ENCODE results near the gene ETV6.

The ETV6 gene

DNA sequence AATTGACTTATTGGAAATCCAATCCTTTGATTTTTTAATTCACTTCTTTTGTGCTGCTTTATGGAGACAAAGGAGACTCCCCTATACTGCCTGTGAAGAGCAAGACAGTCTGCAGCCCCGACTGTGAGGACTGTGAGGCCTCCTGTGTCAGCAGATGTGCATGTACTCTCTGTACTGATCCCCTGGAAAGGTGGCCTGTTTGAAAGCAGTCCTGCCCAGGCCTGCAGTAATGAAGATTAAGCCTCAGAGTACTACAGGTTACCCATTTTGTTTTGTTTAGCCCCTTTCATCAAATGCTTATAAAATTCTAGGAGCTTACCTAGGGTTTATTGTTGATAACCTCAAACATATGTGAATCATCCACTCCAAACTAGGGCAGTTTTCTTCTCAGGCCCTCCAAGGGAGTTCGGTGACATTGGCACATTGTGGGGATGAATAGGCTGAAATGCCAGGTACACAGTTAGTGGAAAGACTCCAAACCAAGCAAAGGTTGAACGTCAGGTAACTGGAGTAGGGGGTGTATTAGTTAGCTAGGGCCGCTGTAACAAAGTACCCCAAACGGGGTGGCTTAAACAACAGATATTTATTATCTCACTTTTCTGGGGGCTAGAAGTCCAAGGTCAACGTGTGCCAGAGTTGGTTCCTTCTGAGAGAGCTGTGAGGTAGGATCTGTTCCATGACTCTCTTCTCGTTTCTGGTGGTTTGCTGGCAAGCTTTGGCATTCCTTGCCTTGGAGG lies 212.6 kb downstream of the ETV6 start:
- Histone ChIP-seq H3K9me3 (ENCODE audit: insufficient read depth, low read length) (peaks cover 19% of the 10 kb centered on the region), H3K4me1 (ENCODE audit: insufficient read depth, insufficient read length) (peaks cover 7% of the 10 kb centered on the region), H3K4me3 (ENCODE audit: insufficient read length, low read depth) (no peak overlapping the region), H3K27me3 (ENCODE audit: insufficient read depth, insufficient read length) (no peaks in the 10 kb centered on the region), H3K36me3 (ENCODE audit: insufficient read depth, insufficient read length, low read length) (peaks cover 15% of the 10 kb centered on the region), H3K9ac (ENCODE audit: insufficient read length, low read depth) (no peak overlapping the region)
- DNase-seq (ENCODE audit: low read depth, low spot score): no peak
- no peak for TF ChIP-seq YY1 (IDR thresholded peaks at IDR 0.05; ENCODE audit: insufficient read depth, insufficient read length)
- TF ChIP-seq SUZ12 (IDR thresholded peaks at IDR 0.05; ENCODE audit: extremely low read depth, insufficient read depth, insufficient read length): no peak
- no peak for TF ChIP-seq ZNF274 (IDR thresholded peaks at IDR 0.05; ENCODE audit: low read depth, low read length)

- Histone ChIP-seq H3K27me3 (ENCODE audit: insufficient read depth, insufficient read length) (no peaks in the 10 kb centered on the region), H3K4me1 (ENCODE audit: insufficient read depth, insufficient read length) (peaks cover 7% of the 10 kb centered on the region), H3K36me3 (ENCODE audit: insufficient read depth, insufficient read length, low read length) (peaks cover 13% of the 10 kb centered on the region), H3K9ac (ENCODE audit: insufficient read length, low read depth) (no peak overlapping the region), H3K9me3 (ENCODE audit: insufficient read depth, low read length) (peaks cover 20% of the 10 kb centered on the region), H3K4me3 (ENCODE audit: insufficient read length, low read depth) (no peak overlapping the region)
- no peak for DNase-seq (ENCODE audit: low read depth, low spot score)
- TF ChIP-seq ZNF274 (IDR thresholded peaks at IDR 0.05; ENCODE audit: low read depth, low read length) (no peak), SUZ12 (IDR thresholded peaks at IDR 0.05; ENCODE audit: extremely low read depth, insufficient read depth, insufficient read length) (no peak)
Observed at GRCh38 chr12:11862798-11863197, 213.3 kb downstream of the ETV6 start.

GRCh38 chr12:11863478-11863906 lies 214.0 kb downstream of the ETV6 start:
- H3K9ac ChIP-seq (ENCODE audit: insufficient read length, low read depth): no peak overlapping the region
- TF ChIP-seq SUZ12 (IDR thresholded peaks at IDR 0.05; ENCODE audit: extremely low read depth, insufficient read depth, insufficient read length): no peak
- H3K4me1 ChIP-seq (ENCODE audit: insufficient read depth, insufficient read length): peaks cover 7% of the 10 kb centered on the region
- H3K27me3 ChIP-seq (ENCODE audit: insufficient read depth, insufficient read length): no peaks in the 10 kb centered on the region
- H3K9me3 ChIP-seq (ENCODE audit: insufficient read depth, low read length): peaks cover 20% of the 10 kb centered on the region
- H3K4me3 ChIP-seq (ENCODE audit: insufficient read length, low read depth): no peak overlapping the region
- H3K36me3 ChIP-seq (ENCODE audit: insufficient read depth, insufficient read length, low read length): peaks cover 13% of the 10 kb centered on the region
- no peak for DNase-seq (ENCODE audit: low read depth, low spot score)

DNA sequence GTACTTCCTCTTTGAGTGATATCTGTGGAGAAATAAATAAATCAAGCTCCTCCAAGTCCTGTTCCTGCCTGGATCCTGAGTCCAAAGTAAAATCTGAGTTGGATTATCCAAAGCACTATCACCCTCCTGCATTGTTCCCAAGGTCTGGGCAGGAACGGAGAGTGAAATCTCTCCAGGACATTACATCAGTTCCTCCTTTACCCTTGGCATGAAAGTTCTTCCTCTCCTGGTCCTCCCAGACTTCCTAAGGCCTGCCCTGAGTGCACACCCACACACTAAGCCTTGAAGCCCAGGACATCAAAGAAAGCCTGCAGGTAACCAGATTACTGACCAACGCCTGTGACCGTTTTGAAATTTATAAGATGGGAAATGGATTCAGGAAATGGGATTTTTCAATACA lies 214.5 kb downstream of the ETV6 start:
- no peak overlapping the region for H3K4me3 ChIP-seq (ENCODE audit: insufficient read length, low read depth)
- no peak overlapping the region for H3K9ac ChIP-seq (ENCODE audit: insufficient read length, low read depth)
- peaks cover 7% of the 10 kb centered on the region for H3K4me1 ChIP-seq (ENCODE audit: insufficient read depth, insufficient read length)
- peaks cover 13% of the 10 kb centered on the region for H3K36me3 ChIP-seq (ENCODE audit: insufficient read depth, insufficient read length, low read length)
- DNase-seq (ENCODE audit: low read depth, low spot score): no peak
- no peaks in the 10 kb centered on the region for H3K27me3 ChIP-seq (ENCODE audit: insufficient read depth, insufficient read length)
- peaks cover 20% of the 10 kb centered on the region for H3K9me3 ChIP-seq (ENCODE audit: insufficient read depth, low read length)
- TF ChIP-seq SUZ12 (IDR thresholded peaks at IDR 0.05; ENCODE audit: extremely low read depth, insufficient read depth, insufficient read length) (no peak), YY1 (IDR thresholded peaks at IDR 0.05; ENCODE audit: insufficient read depth, insufficient read length) (no peak), ZNF274 (IDR thresholded peaks at IDR 0.05; ENCODE audit: low read depth, low read length) (no peak)

GRCh38 chr12:11865824-11866223 lies 216.3 kb downstream of the ETV6 start:
- Histone ChIP-seq H3K27me3 (ENCODE audit: insufficient read depth, insufficient read length) (no peaks in the 10 kb centered on the region), H3K9me3 (ENCODE audit: insufficient read depth, low read length) (peaks cover 20% of the 10 kb centered on the region), H3K36me3 (ENCODE audit: insufficient read depth, insufficient read length, low read length) (peaks cover 29% of the 10 kb centered on the region), H3K4me1 (ENCODE audit: insufficient read depth, insufficient read length) (peaks cover 7% of the 10 kb centered on the region), H3K9ac (ENCODE audit: insufficient read length, low read depth) (no peak overlapping the region), H3K4me3 (ENCODE audit: insufficient read length, low read depth) (no peak overlapping the region)
- no peak for DNase-seq (ENCODE audit: low read depth, low spot score)
- TF ChIP-seq YY1 (IDR thresholded peaks at IDR 0.05; ENCODE audit: insufficient read depth, insufficient read length): no peak
- no peak for TF ChIP-seq ZNF274 (IDR thresholded peaks at IDR 0.05; ENCODE audit: low read depth, low read length)
- TF ChIP-seq SUZ12 (IDR thresholded peaks at IDR 0.05; ENCODE audit: extremely low read depth, insufficient read depth, insufficient read length): no peak

- no peaks in the 10 kb centered on the region for H3K4me1 ChIP-seq (ENCODE audit: insufficient read depth, insufficient read length)
- peaks cover 34% of the 10 kb centered on the region for H3K36me3 ChIP-seq (ENCODE audit: insufficient read depth, insufficient read length, low read length)
- no peaks in the 10 kb centered on the region for H3K27me3 ChIP-seq (ENCODE audit: insufficient read depth, insufficient read length)
- no peak for DNase-seq (ENCODE audit: low read depth, low spot score)
- peaks cover 20% of the 10 kb centered on the region for H3K9me3 ChIP-seq (ENCODE audit: insufficient read depth, low read length)
- TF ChIP-seq ZNF274 (IDR thresholded peaks at IDR 0.05; ENCODE audit: low read depth, low read length): no peak
- no peak for TF ChIP-seq SUZ12 (IDR thresholded peaks at IDR 0.05; ENCODE audit: extremely low read depth, insufficient read depth, insufficient read length)
- no peak overlapping the region for H3K9ac ChIP-seq (ENCODE audit: insufficient read length, low read depth)
- H3K4me3 ChIP-seq (ENCODE audit: insufficient read length, low read depth): no peak overlapping the region
Observed at GRCh38 chr12:11868027-11868426, 218.6 kb downstream of the ETV6 start.

GRCh38 chr12:11869406-11869805 lies 219.9 kb downstream of the ETV6 start:
- H3K4me3 ChIP-seq (ENCODE audit: insufficient read length, low read depth): no peak overlapping the region
- H3K9me3 ChIP-seq (ENCODE audit: insufficient read depth, low read length): peaks cover 20% of the 10 kb centered on the region
- no peak overlapping the region for H3K9ac ChIP-seq (ENCODE audit: insufficient read length, low read depth)
- TF ChIP-seq SUZ12 (IDR thresholded peaks at IDR 0.05; ENCODE audit: extremely low read depth, insufficient read depth, insufficient read length) (no peak), ZNF274 (IDR thresholded peaks at IDR 0.05; ENCODE audit: low read depth, low read length) (no peak), YY1 (IDR thresholded peaks at IDR 0.05; ENCODE audit: insufficient read depth, insufficient read length) (no peak)
- no peak for DNase-seq (ENCODE audit: low read depth, low spot score)
- H3K27me3 ChIP-seq (ENCODE audit: insufficient read depth, insufficient read length): no peaks in the 10 kb centered on the region
- no peaks in the 10 kb centered on the region for H3K4me1 ChIP-seq (ENCODE audit: insufficient read depth, insufficient read length)
- peaks cover 24% of the 10 kb centered on the region for H3K36me3 ChIP-seq (ENCODE audit: insufficient read depth, insufficient read length, low read length)
